ENCODE measurements around the gene USP10. TPM values are rescaled to one million over a fixed set of nuclear protein-coding genes. Genes with fewer than 3 reads are reported as not detected.

USP10 gene
- total and polyA plus RNA-seq, 5 donors, result 25.8 to 66.5 (median 61.9) TPM

- no peaks in the 10 kb centered on the region for H3K27me3 ChIP-seq (ENCODE audit: control insufficient read depth, insufficient read depth)
- 88% methylated on average over 6 of the region's 6 CpGs for WGBS
- intact Hi-C loops (cut with DNase I), result no loop called here
These were observed 91.7 kb downstream of the USP10 start for GRCh38 chr16:84791501-84791900.

GRCh38 chr16:84794186-84794585, 94.4 kb downstream of the USP10 start:
- 88% methylated on average over 6 of the region's 6 CpGs for WGBS
- intact Hi-C loops (cut with DNase I), result no loop called here

More at GRCh38 chr16:84791501-84791900, 91.7 kb downstream of the USP10 start:
- Histone ChIP-seq H3K4me1 (ENCODE audit: control insufficient read depth, insufficient read depth, low read length) (no peaks in the 10 kb centered on the region), H3K9me3 (ENCODE audit: control insufficient read depth, low read length) (no peaks in the 10 kb centered on the region), H3K27ac (ENCODE audit: low read length) (no peak overlapping the region), H3K4me3 (ENCODE audit: low read length) (no peak overlapping the region)
- ATAC-seq (no peak), DNase-seq (no peak)

GRCh38 chr16:84794626-84795025, 94.8 kb downstream of the USP10 start:
- Histone ChIP-seq H3K27ac (ENCODE audit: low read length) (no peak overlapping the region), H3K9me3 (ENCODE audit: control insufficient read depth, low read length) (no peaks in the 10 kb centered on the region), H3K27me3 (ENCODE audit: control insufficient read depth, insufficient read depth) (no peaks in the 10 kb centered on the region), H3K4me1 (ENCODE audit: control insufficient read depth, insufficient read depth, low read length) (no peaks in the 10 kb centered on the region), H3K4me3 (ENCODE audit: low read length) (no peak overlapping the region)
- DNase-seq (no peak), ATAC-seq (peak in 1 of 2 donors; percentile 23)
- 88% methylated on average over 19 of the region's 19 CpGs for WGBS
- intact Hi-C loops (cut with DNase I), result no loop called here

More at GRCh38 chr16:84794186-84794585, 94.4 kb downstream of the USP10 start:
- DNase-seq, result no peak
- Histone ChIP-seq H3K4me1 (ENCODE audit: control insufficient read depth, insufficient read depth, low read length) (no peaks in the 10 kb centered on the region), H3K9me3 (ENCODE audit: control insufficient read depth, low read length) (no peaks in the 10 kb centered on the region), H3K4me3 (ENCODE audit: low read length) (no peak overlapping the region), H3K27me3 (ENCODE audit: control insufficient read depth, insufficient read depth) (no peaks in the 10 kb centered on the region), H3K27ac (ENCODE audit: low read length) (no peak overlapping the region)
- ATAC-seq, result no peak

- no peaks in the 10 kb centered on the region for H3K4me1 ChIP-seq (ENCODE audit: control insufficient read depth, insufficient read depth, low read length)
- peak overlapping the region; percentile 47 for H3K27ac ChIP-seq (ENCODE audit: low read length)
- peak; percentile 97 to 98 for ATAC-seq
- H3K27me3 ChIP-seq (ENCODE audit: control insufficient read depth, insufficient read depth), result no peaks in the 10 kb centered on the region
- intact Hi-C loops (cut with DNase I), result no loop called here
- no peaks in the 10 kb centered on the region for H3K9me3 ChIP-seq (ENCODE audit: control insufficient read depth, low read length)
- peak; percentile 88 to 93 (median 91) for DNase-seq
- 50% methylated on average over 22 of the region's 22 CpGs for WGBS
- H3K4me3 ChIP-seq (ENCODE audit: low read length), result no peak overlapping the region
These were observed 95.7 kb downstream of the USP10 start for GRCh38 chr16:84795329-84796053.

- no peaks in the 10 kb centered on the region for H3K9me3 ChIP-seq (ENCODE audit: control insufficient read depth, low read length)
- H3K4me3 ChIP-seq (ENCODE audit: low read length), result no peak overlapping the region
- intact Hi-C loops (cut with DNase I), result no loop called here
- 67% methylated on average over 8 of the region's 8 CpGs for WGBS
- H3K4me1 ChIP-seq (ENCODE audit: control insufficient read depth, insufficient read depth, low read length), result no peaks in the 10 kb centered on the region
- H3K27ac ChIP-seq (ENCODE audit: low read length), result no peak overlapping the region
- H3K27me3 ChIP-seq (ENCODE audit: control insufficient read depth, insufficient read depth), result no peaks in the 10 kb centered on the region
- DNase-seq (no peak), ATAC-seq (no peak)
These were observed 100.6 kb downstream of the USP10 start for GRCh38 chr16:84800158-84800978.

GRCh38 chr16:84803146-84803545, 103.3 kb downstream of the USP10 start:
- intact Hi-C loops (cut with DNase I), result no loop called here

GRCh38 chr16:84804326-84804725, 104.5 kb downstream of the USP10 start:
- Histone ChIP-seq H3K4me1 (ENCODE audit: control insufficient read depth, insufficient read depth, low read length) (no peaks in the 10 kb centered on the region), H3K27me3 (ENCODE audit: control insufficient read depth, insufficient read depth) (no peaks in the 10 kb centered on the region), H3K27ac (ENCODE audit: low read length) (no peak overlapping the region), H3K9me3 (ENCODE audit: control insufficient read depth, low read length) (no peaks in the 10 kb centered on the region), H3K4me3 (ENCODE audit: low read length) (no peak overlapping the region)
- intact Hi-C loops (cut with DNase I), result no loop called here
- ATAC-seq (no peak), DNase-seq (no peak)
- WGBS, result 93% methylated on average over 10 of the region's 10 CpGs

More at GRCh38 chr16:84803146-84803545, 103.3 kb downstream of the USP10 start:
- H3K27ac ChIP-seq (ENCODE audit: low read length), result no peak overlapping the region
- H3K4me3 ChIP-seq (ENCODE audit: low read length), result no peak overlapping the region
- ATAC-seq (no peak), DNase-seq (no peak)
- no peaks in the 10 kb centered on the region for H3K4me1 ChIP-seq (ENCODE audit: control insufficient read depth, insufficient read depth, low read length)
- WGBS, result 82% methylated on average over 9 of the region's 9 CpGs
- no peaks in the 10 kb centered on the region for H3K9me3 ChIP-seq (ENCODE audit: control insufficient read depth, low read length)
- no peaks in the 10 kb centered on the region for H3K27me3 ChIP-seq (ENCODE audit: control insufficient read depth, insufficient read depth)

- intact Hi-C loops (cut with DNase I), result no loop called here
- no peak overlapping the region for H3K4me3 ChIP-seq (ENCODE audit: low read length)
- ATAC-seq, result peak; percentile 73 to 86
- H3K9me3 ChIP-seq (ENCODE audit: control insufficient read depth, low read length), result no peaks in the 10 kb centered on the region
- no peak overlapping the region for H3K27ac ChIP-seq (ENCODE audit: low read length)
- WGBS, result 34% methylated on average over 26 of the region's 26 CpGs
- H3K27me3 ChIP-seq (ENCODE audit: control insufficient read depth, insufficient read depth), result no peaks in the 10 kb centered on the region
- no peaks in the 10 kb centered on the region for H3K4me1 ChIP-seq (ENCODE audit: control insufficient read depth, insufficient read depth, low read length)
- peak; percentile 58 to 77 (median 73) for DNase-seq
These were observed 106.6 kb downstream of the USP10 start for GRCh38 chr16:84806256-84806889.

- intact Hi-C loops (cut with DNase I), result no loop called here
- H3K9me3 ChIP-seq (ENCODE audit: control insufficient read depth, low read length), result no peaks in the 10 kb centered on the region
- WGBS, result 89% methylated on average over 10 of the region's 10 CpGs
- DNase-seq, result no peak
- no peaks in the 10 kb centered on the region for H3K4me1 ChIP-seq (ENCODE audit: control insufficient read depth, insufficient read depth, low read length)
- ATAC-seq, result no peak
- H3K4me3 ChIP-seq (ENCODE audit: low read length), result no peak overlapping the region
- H3K27me3 ChIP-seq (ENCODE audit: control insufficient read depth, insufficient read depth), result no peaks in the 10 kb centered on the region
- no peak overlapping the region for H3K27ac ChIP-seq (ENCODE audit: low read length)
These were observed 107.1 kb downstream of the USP10 start for GRCh38 chr16:84806890-84807258.

GRCh38 chr16:84807776-84808175, 108.0 kb downstream of the USP10 start:
- Histone ChIP-seq H3K9me3 (ENCODE audit: control insufficient read depth, low read length) (no peaks in the 10 kb centered on the region), H3K4me1 (ENCODE audit: control insufficient read depth, insufficient read depth, low read length) (no peaks in the 10 kb centered on the region), H3K4me3 (ENCODE audit: low read length) (no peak overlapping the region), H3K27me3 (ENCODE audit: control insufficient read depth, insufficient read depth) (no peaks in the 10 kb centered on the region), H3K27ac (ENCODE audit: low read length) (no peak overlapping the region)
- no peak for ATAC-seq
- no peak for DNase-seq
- WGBS, result 94% methylated on average over 7 of the region's 7 CpGs
- intact Hi-C loops (cut with DNase I), result no loop called here

GRCh38 chr16:84808826-84809225, 109.0 kb downstream of the USP10 start:
- DNase-seq (no peak), ATAC-seq (no peak)
- Histone ChIP-seq H3K27ac (ENCODE audit: low read length) (no peak overlapping the region), H3K27me3 (ENCODE audit: control insufficient read depth, insufficient read depth) (no peaks in the 10 kb centered on the region), H3K9me3 (ENCODE audit: control insufficient read depth, low read length) (no peaks in the 10 kb centered on the region), H3K4me3 (ENCODE audit: low read length) (no peak overlapping the region), H3K4me1 (ENCODE audit: control insufficient read depth, insufficient read depth, low read length) (no peaks in the 10 kb centered on the region)
- intact Hi-C loops (cut with DNase I), result no loop called here
- WGBS, result 84% methylated on average over 8 of the region's 8 CpGs
